Right hindlimb (tissue), 1 donor: ENCODE results near the gene CERS1.

Source experiments
- DNase-seq: peaks from one replicate; pipeline ENCODE4 v3.0.0-alpha.2; 2018

Gene CERS1, protein sequence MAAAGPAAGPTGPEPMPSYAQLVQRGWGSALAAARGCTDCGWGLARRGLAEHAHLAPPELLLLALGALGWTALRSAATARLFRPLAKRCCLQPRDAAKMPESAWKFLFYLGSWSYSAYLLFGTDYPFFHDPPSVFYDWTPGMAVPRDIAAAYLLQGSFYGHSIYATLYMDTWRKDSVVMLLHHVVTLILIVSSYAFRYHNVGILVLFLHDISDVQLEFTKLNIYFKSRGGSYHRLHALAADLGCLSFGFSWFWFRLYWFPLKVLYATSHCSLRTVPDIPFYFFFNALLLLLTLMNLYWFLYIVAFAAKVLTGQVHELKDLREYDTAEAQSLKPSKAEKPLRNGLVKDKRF

DNA sequence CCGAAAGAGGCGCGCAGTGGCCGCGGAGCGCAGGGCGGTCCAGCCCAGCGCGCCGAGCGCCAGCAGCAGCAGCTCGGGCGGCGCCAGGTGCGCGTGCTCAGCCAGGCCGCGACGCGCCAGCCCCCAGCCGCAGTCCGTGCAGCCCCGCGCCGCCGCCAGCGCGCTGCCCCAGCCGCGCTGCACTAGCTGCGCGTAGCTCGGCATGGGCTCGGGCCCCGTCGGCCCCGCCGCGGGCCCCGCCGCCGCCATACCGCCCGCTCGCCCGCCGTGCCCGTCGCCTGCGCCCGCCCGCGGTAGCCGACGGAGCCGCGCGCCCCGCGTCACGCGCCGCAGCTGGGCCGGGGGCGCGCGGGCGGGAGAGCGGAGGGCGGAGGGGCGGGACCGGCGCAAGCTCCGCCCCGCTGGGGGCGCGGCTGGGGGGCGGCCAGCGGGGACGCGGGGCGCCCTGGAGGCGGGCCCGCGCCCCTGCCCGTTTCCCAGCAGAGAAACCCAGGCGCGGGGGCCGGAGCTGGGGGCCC, at the start of gene CERS1:
Gene CERS1, minus strand, starts transcription at position 335 of the 518 bp plus-strand sequence. Its CDS starts 86 bp downstream, at position 249.
- peak; percentile 50 for DNase-seq

DNA sequence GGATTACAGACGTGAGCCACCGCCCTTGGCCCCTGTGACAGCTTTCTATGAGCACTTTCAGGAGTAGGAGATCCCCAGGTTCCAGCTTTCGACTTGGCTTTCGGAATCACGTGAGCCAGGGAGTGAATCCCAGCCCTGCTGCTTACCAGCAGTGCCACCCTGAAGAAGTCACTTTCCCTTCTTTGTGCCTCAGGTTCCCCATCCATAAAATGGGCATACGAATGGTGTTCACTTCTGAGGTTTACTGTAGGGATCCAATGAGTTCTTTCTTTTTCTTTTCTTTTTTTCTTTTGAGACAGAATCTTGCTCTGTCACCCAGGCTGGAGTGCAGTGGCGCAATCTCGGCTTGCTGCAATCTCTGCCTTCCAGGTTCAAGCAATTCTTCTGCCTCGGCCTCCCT, 49.3 kb upstream of the CERS1 start:
- no peak for DNase-seq

DNA sequence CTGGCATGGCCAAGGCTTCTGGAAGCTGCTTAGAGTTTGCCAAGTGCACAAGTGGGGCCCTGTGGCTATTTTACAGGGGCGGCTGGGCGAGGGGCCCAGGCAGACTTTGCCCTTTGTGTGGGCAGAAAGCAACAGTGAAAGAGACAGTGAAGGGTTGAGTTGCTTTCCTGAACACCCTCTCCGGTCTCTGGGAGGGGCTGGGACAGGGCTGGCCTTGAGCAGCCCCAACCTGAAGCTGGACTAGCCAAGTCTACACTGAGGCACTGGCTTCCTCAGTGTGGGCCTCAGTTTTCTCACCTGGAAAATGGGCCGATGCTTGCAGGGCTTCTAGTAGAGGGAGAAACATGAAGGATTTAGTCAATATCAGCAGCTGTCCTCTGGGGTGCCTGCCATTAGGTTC, 47.5 kb upstream of the CERS1 start:
- DNase-seq: no peak

DNA sequence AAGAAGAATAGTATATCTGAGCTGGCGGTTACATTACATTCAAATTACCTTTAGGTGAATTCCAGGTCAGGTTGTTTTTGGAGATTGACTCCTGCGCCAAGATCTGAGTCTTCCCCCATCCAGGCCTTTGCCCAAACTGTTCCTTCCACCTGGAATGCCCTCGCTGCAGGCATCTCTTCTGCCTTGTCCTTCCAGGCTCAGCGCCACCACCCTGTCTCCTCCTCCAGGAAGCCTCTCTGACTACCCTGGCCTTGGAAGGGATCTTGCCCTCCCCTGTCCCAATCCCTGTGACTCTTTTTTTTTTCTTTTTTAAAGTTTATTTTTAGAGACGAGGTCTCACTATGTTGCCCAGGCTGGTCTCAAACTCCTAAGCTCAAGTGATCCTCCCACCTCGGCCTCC, 46.7 kb upstream of the CERS1 start:
- DNase-seq: no peak

DNA sequence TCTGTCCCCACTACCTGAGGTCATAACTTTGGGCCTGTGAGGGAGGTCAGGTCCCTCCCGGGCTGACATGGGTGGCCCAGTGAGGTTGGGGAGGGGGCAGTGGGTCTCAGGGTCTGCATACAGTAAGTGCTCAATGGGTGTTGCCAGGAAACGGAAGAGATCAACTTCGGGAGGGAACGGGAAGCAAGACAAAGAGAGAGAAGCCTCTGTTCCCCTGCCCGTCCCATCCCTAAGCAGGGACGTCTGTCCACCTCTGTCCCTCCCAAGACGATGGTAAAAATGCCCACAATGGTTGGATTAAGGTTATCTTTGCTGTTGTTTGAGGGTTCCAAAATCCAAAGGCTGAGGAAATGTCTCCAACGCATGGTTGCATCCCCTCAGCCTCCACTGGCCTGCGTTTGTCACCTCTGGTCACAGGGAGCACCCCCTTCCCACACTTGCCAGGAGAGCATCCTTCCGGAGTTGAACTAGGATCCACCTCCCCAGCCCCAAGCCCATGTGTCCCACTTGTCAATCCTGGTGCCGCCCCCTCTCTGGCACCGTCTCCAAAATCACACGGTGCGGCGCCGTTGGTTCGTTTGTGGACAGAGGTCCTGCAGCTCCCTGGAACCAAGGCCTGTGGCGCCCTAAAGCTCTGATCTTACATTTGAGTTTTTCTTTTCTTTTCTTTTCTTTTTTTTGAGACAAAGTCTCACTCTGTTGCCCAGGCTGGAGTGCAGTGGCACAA, 45.8 kb upstream of the CERS1 start:
- DNase-seq: no peak

DNA sequence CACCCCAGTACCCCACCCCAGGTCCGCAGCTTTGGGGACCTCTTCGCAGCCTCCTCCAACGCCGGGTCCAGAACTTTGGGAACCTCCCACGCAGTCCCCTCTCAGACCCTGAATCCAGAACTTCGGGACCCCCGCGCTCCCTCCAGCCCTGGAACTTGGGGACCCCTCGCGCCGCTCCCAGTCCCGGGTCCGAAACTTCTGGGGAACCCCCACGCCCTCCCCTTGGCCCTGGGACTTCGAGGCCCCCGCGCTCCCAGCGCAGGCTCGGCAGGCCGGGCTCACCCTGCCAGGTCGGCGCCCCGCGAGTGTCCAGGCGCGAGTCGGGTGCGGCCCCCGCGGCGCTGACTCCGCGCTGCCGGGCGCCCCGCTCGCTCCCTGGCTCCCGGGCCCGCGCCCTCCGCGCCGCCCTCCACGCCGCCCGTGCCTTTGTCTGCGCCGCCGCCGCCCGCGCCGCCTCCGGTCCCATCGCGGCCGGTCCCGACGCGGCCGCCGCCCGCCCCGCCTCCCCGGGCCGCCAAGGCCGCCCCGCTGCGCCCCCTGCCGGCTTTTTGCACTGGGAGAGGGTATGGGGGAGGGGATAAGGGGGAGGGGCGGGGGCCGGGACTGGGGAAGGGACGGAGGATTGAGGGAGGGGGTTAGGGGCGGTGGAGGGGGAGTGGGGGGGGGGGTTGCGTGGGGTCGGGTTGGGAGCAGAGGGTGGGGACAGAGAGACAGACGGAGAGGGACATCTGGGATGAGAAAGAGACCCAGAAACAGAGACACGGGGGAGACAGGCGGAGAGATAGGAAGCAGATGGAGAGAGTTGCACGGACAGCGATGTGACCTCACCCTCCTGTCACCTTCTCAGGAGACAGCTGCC, 45.0 kb upstream of the CERS1 start, which contains the start of gene HOMER3:
Gene HOMER3, minus strand, starts transcription at position 449 of the 859 bp plus-strand sequence. CDS start 2,235 bp downstream, outside the sequence.
- peak; percentile 88 for DNase-seq

DNA sequence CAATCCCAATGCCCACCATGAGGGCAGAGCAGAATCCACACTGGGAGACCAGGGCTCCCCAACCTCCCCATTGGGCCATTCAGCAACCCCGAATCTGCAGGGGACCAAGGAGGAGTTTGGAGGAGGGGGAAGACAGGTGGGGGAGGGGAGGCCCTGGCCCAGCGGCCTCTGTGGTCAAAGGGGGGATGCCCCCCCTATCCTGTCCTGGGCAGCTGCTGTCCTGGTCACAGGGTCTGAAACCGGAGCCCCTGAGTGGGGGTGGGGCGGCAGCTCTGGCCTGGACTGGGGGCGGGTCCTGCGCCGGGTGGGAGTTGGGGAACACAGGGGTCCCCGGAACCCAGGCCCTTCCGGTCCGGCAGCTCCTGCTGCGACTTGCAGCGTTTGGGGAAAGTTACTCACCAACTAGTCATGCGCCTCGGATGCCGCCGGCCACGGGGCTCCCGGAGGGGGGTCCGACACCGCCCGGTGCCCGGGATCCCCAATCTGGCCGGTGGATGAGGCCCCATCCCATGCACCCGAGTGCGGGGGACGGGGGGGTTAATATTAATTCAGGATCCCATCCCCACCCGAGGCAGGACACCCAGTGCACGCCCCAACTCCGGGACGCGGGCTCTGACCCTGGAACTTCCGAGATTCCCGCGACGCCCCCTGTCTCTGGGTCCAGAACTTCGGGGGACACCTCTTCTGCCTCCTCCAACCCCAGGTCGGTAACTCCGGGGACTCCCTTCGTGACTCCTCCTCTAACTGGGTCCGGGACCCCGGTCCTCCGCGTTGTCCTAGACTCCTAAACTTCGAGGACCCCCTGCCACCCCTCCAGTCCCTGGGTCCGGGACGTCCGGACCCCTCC, 44.2 kb upstream of the CERS1 start:
- DNase-seq: peak; percentile 79

DNA sequence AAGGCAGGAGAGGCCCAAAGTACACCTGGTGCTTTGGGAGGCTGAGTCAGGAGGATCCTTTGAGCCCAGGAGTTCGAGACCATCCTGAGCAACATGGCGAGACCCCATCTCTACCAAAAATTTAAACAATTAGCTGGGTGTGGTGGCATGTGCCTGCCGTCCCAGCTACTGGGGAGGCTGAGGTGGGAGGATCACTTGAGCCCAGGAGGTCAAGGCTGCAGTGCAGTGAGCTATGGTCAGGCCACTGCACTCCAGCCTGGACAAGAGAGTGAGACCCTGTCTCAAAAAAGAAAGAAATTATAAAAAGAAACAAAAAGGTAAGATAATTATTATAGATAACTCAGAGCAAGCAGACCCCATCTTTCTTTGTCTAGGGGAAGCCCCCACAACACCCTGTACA, 43.2 kb upstream of the CERS1 start:
- DNase-seq: no peak

DNA sequence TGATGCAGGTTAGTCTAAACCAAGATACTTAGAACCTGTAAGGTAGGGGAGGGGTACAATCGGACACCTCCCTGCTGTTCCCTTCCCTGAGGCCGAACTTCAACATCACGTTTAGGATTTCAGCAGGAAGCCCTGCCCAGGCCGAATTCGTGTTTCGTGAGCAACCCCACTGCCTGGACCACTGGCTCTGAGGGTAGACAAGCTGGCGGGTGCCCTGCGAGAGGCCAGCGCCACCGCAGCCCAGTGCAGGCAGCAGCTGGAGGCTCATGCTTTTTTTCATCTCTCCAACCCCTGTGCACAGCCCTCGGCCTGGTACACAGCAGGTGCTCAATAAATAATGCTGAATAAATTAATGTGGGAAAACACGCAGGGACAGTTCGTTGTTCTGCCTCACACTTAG, 37.3 kb upstream of the CERS1 start:
- DNase-seq: no peak

DNA sequence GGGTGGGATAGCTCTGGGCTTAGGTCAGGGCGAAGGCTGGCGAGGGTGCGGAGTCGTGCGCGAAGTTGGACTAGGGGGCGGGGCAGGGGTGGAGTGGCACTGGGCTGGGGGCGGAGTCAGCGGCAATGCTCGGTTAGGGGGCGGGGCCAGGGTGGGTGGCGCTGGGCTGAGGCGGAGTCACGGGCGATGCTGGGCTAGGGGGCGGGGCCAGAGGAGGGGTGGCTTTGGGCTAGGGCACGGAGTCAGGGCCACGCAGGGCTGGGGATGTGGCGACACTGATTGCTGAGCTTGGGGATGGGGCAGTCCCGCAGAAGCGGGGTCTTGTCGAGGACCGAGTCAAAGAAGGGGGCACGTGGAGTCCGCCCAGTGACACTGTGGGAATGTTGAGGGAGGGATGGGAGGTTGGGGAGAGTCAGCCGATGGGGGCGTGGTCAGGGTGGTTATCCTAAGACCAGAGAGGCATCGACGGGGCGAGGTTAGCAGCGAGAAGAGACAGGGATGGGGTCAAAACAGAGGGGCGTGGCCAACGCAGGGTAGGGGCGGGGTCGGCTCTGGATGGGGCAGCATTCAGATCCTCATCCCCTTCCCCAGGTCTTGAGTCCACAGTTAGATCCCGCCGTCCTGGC, 36.4 kb upstream of the CERS1 start:
- peak; percentile 73 for DNase-seq

DNA sequence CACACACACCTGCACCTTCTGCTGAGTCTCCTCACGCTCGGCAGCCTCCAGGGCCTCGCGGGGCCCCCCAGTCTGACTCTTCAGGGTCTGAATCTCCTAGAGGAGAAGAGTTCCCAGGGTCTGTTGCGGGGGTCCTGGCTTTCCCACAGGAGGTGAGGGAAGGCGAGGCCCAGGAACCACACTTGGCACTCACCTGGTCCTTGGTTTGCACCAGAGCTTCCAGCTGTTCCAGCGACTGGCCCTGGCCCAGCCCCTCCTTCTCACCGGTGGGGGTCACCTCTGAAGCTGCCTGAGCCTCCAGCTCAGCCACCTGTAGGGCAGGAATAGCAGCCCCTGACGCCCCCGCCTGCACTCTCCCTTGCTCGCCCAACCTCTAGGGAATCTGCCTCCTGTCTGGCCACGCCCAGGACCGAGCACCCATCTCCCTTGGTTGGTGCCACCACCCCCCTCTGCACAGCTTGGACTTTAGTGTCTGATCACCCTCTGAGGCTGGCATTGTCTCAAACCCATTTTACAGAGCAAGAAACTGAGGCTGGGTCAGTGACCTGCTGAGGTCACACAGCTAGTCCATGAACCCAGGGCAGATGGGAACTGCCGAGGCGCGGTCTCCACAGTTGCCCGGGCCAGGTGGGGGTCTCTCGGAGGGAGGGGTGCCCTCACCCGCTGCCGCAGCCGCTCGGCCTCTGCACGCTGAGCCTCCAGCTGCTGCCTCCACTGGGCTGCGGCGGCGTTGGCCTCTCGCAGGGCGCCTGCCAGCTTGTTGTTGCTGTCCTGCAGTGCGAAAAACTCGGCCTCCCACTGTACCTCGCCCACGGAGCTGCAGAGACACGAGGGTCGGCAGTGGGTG, 35.6 kb upstream of the CERS1 start:
- no peak for DNase-seq

DNA sequence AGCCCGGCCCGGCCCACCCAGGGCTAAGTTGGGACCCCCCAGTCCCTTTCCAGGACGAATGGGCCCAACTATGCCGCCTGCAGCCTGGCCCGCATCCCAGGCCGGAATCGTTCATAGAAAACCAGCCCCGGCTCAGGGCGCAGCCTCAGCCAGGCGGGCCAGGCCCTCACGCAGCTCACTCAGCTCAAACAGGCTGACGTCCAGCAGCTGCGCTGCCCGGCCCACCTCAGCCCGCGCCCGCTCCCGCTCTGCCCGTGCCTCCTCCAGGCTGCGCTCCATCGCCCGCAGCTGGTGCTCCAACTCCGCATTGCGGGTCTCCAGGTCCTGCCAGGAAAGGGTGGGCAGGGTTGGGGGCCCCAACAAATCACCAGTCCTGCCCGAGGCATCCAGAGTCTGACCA, 33.4 kb upstream of the CERS1 start:
- no peak for DNase-seq

DNA sequence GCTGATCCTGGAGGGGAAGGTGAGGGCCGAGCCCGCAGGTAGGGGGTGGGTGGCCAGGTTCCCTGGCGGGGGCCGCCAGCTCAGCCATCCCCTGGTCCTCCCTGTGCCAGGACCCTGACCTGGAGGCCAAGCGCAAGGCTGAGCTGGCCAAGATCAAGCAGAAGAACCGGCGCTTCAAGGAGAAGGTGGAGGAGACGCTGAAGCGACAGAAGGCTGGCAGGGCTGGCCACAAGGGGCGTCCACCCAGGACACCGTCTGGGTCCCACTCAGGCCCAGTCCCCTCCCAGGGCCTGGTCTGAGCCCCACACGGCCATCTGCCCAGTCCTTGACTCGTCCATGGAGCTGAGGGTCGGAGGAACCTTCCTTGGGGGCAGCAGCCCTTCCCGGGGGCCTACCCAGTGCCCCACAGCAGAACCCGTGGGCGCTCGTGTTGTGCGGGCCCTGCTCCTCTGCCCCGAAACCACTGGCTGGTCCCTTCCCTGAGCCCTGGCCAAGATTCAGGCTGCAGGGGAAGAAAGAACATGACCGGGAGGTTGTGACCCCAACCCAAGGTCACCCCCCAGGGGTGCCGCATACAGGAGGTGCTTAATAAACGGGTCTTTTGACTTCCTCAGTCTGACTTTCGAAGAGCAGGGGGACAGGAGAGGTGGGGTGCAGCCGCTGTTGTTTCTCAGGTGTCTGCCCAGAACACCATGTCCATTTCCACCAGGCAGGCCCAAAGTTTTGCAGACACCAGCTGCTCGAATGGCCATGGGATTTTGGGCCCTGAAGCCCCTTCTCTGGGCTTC, 32.3 kb upstream of the CERS1 start:
- DNase-seq: no peak

DNA sequence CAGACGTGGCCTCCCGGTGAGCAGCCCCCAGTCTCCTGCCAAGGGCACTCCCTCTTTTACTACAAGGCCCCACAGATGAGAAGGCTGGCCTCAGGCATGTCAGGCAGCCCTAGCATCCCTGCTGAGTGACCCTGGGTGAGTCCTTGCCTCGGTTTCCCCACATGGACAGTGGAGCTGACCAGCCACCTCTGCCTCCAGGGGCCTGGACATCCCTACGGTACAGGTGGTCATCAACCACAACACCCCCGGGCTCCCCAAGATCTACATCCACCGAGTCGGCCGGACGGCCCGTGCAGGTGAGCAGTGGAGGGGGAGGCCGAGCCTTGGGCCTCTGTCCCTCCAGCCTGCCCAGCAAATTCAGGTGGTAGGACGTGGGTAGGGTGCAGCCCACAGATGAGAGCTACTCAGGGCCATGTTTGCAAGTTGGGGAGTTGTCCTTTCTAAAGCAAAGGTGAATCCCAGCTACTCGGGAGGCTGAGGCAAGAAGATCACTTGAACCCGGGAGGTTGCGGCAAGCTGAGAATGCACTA, 28.8 kb upstream of the CERS1 start:
- no peak for DNase-seq

DNA sequence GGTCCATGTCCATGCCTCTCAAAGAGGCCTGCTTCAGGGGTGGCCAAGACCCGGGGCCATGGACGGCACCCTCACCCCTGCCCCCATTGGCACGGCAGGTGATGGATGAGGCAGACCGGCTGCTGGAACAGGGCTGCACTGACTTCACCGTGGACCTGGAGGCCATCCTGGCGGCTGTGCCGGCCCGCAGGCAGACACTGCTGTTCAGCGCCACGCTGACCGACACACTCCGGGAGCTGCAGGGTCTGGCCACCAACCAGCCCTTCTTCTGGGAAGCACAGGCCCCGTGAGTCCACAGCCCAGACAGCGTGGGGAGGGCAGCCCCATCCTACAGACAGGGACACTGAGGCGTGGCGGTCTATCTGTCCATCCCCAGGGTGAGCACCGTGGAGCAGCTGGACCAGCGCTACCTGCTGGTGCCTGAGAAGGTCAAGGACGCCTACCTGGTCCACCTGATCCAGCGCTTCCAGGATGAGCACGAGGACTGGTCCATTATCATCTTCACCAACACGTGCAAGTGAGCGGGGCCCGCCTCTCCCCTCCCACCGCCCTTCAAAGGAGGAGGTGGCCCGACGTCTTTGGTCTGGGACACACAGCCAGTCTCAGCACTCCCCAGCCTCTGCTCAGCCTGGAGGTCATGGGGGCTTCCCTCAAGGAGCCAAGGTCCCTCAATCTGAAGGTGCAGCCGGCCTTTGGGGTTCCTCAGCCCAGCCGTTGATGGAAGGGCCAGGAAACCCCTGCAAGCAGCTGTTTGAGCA, 26.4 kb upstream of the CERS1 start:
- DNase-seq: no peak

DNA sequence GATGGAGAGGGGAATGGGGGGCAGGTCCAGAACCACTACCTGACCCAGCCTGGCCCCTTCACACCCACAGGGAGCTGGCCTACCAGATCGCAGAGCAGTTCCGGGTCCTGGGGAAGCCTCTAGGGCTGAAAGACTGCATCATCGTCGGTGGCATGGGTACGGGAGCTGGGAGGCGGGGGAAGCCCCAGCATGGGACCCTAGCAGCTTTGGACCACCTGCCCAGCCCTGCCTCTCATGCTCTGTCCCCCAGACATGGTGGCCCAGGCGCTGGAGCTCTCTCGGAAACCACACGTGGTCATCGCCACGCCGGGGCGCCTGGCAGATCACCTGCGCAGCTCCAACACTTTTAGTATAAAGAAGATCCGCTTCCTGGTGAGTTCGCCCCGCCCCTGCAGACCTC, 25.6 kb upstream of the CERS1 start:
- DNase-seq: no peak

DNA sequence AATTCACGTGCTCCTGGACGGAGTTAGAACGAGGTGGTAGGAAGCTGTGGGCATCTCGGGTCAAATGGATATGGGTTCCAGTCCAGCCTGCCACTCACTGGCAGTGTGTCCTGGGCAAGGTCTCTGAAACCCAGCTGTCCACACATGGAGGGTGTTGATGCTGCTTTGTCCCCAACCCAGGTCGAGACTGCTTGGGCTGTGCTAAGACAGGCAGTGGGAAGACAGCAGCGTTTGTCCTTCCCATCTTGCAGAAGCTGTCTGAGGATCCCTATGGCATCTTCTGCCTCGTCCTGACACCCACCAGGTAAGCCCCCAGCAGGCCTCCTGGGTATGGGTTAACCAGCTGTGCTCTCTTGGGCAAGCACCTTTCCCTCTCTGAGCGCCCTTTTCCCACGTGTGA, 24.4 kb upstream of the CERS1 start:
- no peak for DNase-seq

DNA sequence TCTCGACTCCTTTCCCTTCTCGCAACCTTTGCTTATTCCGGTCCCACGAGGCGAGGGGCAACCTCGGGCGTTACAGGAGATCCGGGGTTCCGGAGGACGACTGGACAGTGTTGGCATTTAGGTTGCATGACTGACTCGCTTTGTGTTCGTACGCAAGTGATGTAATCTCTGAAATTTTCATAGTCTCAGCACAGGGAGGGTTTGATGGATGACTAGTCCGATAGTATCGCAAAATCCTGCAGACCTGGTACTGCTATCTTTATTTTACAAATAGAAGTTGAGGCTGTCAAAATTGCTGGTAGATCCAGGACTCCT, 23.9 kb upstream of the CERS1 start:
- no peak for DNase-seq
